Loucy (cell line): ENCODE measurements around the gene NLGN4Y.

Experiments
- H2AFZ ChIP-seq: fragments of 200-600 bp; sonication (generic); 2 replicates; pipeline ENCODE4 v1.6.0; 2016; ENCODE audit warnings: antibody characterized with exemption, mild to moderate bottlenecking, low read length, moderate library complexity
- H3F3A ChIP-seq: fragments of 200-600 bp; 2 replicates; pipeline ENCODE4 v1.6.0; 2016; ENCODE audit warnings: antibody characterized with exemption, low read depth, mild to moderate bottlenecking
- H3K27me3 ChIP-seq: fragments of 200-600 bp; sonication (generic); 2 replicates; pipeline ENCODE4 v1.6.1; 2014; ENCODE audit warnings: low read length, mild to moderate bottlenecking; ENCODE audit not compliant: insufficient read depth, poor library complexity, severe bottlenecking
- H3K36me3 ChIP-seq: fragments of 200-600 bp; sonication (generic); 2 replicates; pipeline ENCODE4 v1.6.1; 2016; ENCODE audit warnings: low read length; ENCODE audit not compliant: insufficient read depth
- H3K4me1 ChIP-seq: fragments of 200-600 bp; sonication (generic); 2 replicates; pipeline ENCODE4 v1.5.1; 2014; ENCODE audit warnings: low read length, mild to moderate bottlenecking; ENCODE audit not compliant: insufficient read depth, poor library complexity, severe bottlenecking
- H3K4me2 ChIP-seq: fragments of 200-600 bp; sonication (generic); 2 replicates; pipeline ENCODE4 v1.6.0; 2014; ENCODE audit warnings: antibody characterized with exemption, low read length, low read depth, mild to moderate bottlenecking; ENCODE audit not compliant: poor library complexity, severe bottlenecking
- H3K4me3 ChIP-seq: fragments of 200-600 bp; sonication (generic); 2 replicates; pipeline ENCODE4 v1.5.1; 2014; ENCODE audit warnings: low read length, mild to moderate bottlenecking, mixed read lengths; ENCODE audit not compliant: poor library complexity, severe bottlenecking
- H3K79me2 ChIP-seq: fragments of 200-600 bp; sonication (generic); 2 replicates; pipeline ENCODE4 v1.6.1; 2014; ENCODE audit warnings: low read length; ENCODE audit not compliant: insufficient read depth
- H3K9ac ChIP-seq: fragments of 200-600 bp; sonication (generic); 2 replicates; pipeline ENCODE4 v1.6.0; 2014; ENCODE audit warnings: mild to moderate bottlenecking, low read depth, low read length, moderate library complexity; ENCODE audit not compliant: poor library complexity, severe bottlenecking
- H3K9me2 ChIP-seq: fragments of 200-600 bp; sonication (generic); replicated peaks from 2 replicates; pipeline ENCODE4 v1.6.1; 2016; ENCODE audit warnings: low read depth, low read length, mixed read lengths
- H3K9me3 ChIP-seq: fragments of 200-600 bp; sonication (generic); 2 replicates; pipeline ENCODE4 v1.6.1; 2014; ENCODE audit warnings: mild to moderate bottlenecking, antibody characterized with exemption, low read length, low read depth; ENCODE audit not compliant: insufficient read depth
- H4K20me1 ChIP-seq: fragments of 200-600 bp; sonication (generic); 2 replicates; pipeline ENCODE4 v1.6.0; 2014; ENCODE audit warnings: antibody characterized with exemption, low read length, mild to moderate bottlenecking; ENCODE audit not compliant: insufficient read depth, poor library complexity, severe bottlenecking
- EZH2phosphoT487 ChIP-seq: fragments of 200-600 bp; IDR thresholded peaks from 2 replicates; pipeline ENCODE4 v1.6.1; 2018; ENCODE audit warnings: antibody characterized with exemption, mild to moderate bottlenecking, moderate library complexity, borderline replicate concordance
- TF ChIP-seq, protein P1 (sequence below): fragments of 200-600 bp; sonication (generic); conservative IDR thresholded peaks from 2 replicates; pipeline ENCODE4 v1.5.1; 2014; ENCODE audit warnings: mild to moderate bottlenecking, antibody characterized with exemption, low read length

NLGN4Y gene

DNA sequence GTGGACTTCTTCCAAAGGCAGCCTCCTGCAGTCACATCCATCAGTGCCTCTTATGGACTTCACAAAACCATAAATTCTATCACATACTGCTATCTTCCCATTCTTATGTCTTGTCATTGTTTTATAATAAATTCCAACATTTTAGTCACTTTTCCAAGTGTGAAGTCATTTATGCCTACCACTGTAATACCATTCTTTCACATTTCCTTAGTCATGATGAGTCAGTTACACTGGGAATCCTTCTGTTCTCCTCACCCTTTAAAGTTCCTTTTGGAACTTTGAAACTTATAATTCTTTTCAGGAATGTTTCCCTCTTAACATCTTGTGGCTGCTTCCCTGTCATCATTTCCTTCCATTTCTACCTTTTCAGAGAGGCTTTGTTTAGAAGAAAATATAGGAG, 279.7 kb downstream of the NLGN4Y start:
- Histone ChIP-seq H4K20me1 (no peaks in the 10 kb centered on the region), H2AFZ (no peak overlapping the region), H3F3A (no peaks in the 10 kb centered on the region), H3K9me2 (no peaks in the 10 kb centered on the region), H3K36me3 (no peaks in the 10 kb centered on the region), H3K79me2 (no peaks in the 10 kb centered on the region), H3K4me3 (no peak overlapping the region), H3K9ac (no peak overlapping the region), H3K4me2 (no peak overlapping the region), H3K27me3 (no peaks in the 10 kb centered on the region), H3K4me1 (no peaks in the 10 kb centered on the region), H3K9me3 (no peaks in the 10 kb centered on the region)
- no peak for TF ChIP-seq EZH2phosphoT487
- TF ChIP-seq, protein P1, sequence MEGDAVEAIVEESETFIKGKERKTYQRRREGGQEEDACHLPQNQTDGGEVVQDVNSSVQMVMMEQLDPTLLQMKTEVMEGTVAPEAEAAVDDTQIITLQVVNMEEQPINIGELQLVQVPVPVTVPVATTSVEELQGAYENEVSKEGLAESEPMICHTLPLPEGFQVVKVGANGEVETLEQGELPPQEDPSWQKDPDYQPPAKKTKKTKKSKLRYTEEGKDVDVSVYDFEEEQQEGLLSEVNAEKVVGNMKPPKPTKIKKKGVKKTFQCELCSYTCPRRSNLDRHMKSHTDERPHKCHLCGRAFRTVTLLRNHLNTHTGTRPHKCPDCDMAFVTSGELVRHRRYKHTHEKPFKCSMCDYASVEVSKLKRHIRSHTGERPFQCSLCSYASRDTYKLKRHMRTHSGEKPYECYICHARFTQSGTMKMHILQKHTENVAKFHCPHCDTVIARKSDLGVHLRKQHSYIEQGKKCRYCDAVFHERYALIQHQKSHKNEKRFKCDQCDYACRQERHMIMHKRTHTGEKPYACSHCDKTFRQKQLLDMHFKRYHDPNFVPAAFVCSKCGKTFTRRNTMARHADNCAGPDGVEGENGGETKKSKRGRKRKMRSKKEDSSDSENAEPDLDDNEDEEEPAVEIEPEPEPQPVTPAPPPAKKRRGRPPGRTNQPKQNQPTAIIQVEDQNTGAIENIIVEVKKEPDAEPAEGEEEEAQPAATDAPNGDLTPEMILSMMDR = no peak

DNA sequence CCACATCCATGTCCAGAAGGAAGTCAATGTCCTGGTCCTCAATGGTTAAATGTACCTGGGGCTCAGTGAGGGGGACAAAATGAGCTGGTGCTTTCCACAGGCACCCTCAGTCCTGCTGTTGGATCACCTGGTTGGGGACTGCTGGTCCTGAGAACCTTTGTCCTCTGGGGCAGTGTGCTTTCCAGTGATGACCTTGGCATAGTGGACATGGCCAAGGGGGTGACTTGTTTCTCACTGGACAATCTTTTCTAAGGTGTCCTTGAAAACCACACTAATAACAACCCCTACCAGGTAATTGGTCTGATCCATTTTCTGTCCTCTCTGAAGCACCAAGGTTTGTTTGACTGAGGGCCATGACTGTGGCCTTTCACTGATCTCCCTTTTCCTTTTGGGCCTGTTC, 294.1 kb downstream of the NLGN4Y start:
- Histone ChIP-seq H3K4me3 (no peak overlapping the region), H3K36me3 (no peaks in the 10 kb centered on the region), H3K9me2 (no peaks in the 10 kb centered on the region), H3K79me2 (no peaks in the 10 kb centered on the region), H2AFZ (no peak overlapping the region), H3K4me1 (no peaks in the 10 kb centered on the region), H3K9ac (no peak overlapping the region), H3K27me3 (no peaks in the 10 kb centered on the region), H4K20me1 (no peaks in the 10 kb centered on the region), H3K9me3 (no peaks in the 10 kb centered on the region), H3K4me2 (no peak overlapping the region), H3F3A (no peaks in the 10 kb centered on the region)
- TF ChIP-seq, protein P1 = no peak
- TF ChIP-seq EZH2phosphoT487 = no peak

DNA sequence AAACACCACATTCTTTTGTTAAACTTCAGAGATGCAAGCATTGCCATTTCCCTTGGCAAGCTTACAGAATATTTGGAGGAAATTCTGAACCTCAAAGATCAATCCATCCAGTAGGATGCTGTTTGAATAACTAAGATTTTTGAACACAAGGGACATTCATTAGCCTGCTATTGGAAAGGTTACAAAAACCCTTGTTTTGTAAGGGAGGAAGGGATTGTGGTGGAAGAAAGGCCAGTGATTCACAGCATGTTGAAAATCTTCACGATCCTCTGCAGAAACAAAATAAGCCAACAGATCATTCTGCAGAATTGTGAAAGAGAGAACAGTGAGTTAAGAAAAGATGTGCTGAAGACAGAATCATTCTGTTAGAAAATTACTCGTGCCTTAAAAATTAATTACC, 297.9 kb downstream of the NLGN4Y start:
- no peaks in the 10 kb centered on the region for H4K20me1 ChIP-seq
- TF ChIP-seq, protein P1 = no peak
- TF ChIP-seq EZH2phosphoT487 = no peak
- no peak overlapping the region for H3K4me3 ChIP-seq
- H3K4me2 ChIP-seq = no peak overlapping the region
- no peaks in the 10 kb centered on the region for H3K9me3 ChIP-seq
- no peaks in the 10 kb centered on the region for H3K9me2 ChIP-seq
- no peaks in the 10 kb centered on the region for H3F3A ChIP-seq
- H3K9ac ChIP-seq = no peak overlapping the region
- H3K27me3 ChIP-seq = no peaks in the 10 kb centered on the region
- H3K4me1 ChIP-seq = no peaks in the 10 kb centered on the region
- no peak overlapping the region for H2AFZ ChIP-seq
- no peaks in the 10 kb centered on the region for H3K79me2 ChIP-seq
- no peaks in the 10 kb centered on the region for H3K36me3 ChIP-seq
